Endometrial microvascular endothelial cells (primary cell): ENCODE data around the gene CST6. TPM values are rescaled to one million over a fixed set of nuclear protein-coding genes. Genes with fewer than 3 reads are reported as not detected.

Experiments
- total RNA-seq: library from RNA; depleted of rRNA; stranded (reverse); fragments of >200 nt; gene quantifications from one replicate; pipeline ENCODE4 v1.2.3, GENCODE V29; 2015; ENCODE audit errors: inconsistent ontology term

CST6 gene
- total RNA-seq, 1 donor from 2014 or later, result not detected

Other genes with a start within 250 kb of the CST6 start
- 8.5 TPM for gene AP5B1, start 231.0 kb upstream of the CST6 start, total RNA-seq
- gene OVOL1, start 224.9 kb upstream of the CST6 start, total RNA-seq, result not detected
- not detected for gene SNX32, start 178.0 kb upstream of the CST6 start, total RNA-seq
- gene CFL1, start 153.8 kb upstream of the CST6 start, total RNA-seq, result 2,359 TPM
- 50.1 TPM for gene MUS81, start 151.6 kb upstream of the CST6 start, total RNA-seq
- gene EFEMP2, start 139.2 kb upstream of the CST6 start, total RNA-seq, result 81.8 TPM
- not detected for gene CTSW, start 132.2 kb upstream of the CST6 start, total RNA-seq
- gene FIBP, start 123.5 kb upstream of the CST6 start, total RNA-seq, result 154 TPM
- 133 TPM for gene CCDC85B, start 121.3 kb upstream of the CST6 start, total RNA-seq
- gene FOSL1, start 111.6 kb upstream of the CST6 start, total RNA-seq, result 81.7 TPM
- 9.8 TPM for gene C11orf68, start 92.9 kb upstream of the CST6 start, total RNA-seq
- 151 TPM for gene DRAP1, start 92.6 kb upstream of the CST6 start, total RNA-seq
- gene TSGA10IP, start 66.5 kb upstream of the CST6 start, total RNA-seq, result not detected
- 34.7 TPM for gene SART1, start 50.3 kb upstream of the CST6 start, total RNA-seq
- gene EIF1AD, start 9.9 kb upstream of the CST6 start, total RNA-seq, result 36.8 TPM
- 118 TPM for gene BANF1, start 9.5 kb upstream of the CST6 start, total RNA-seq
- gene CATSPER1, start 14.5 kb downstream of the CST6 start, total RNA-seq, result under 0.01 TPM
- not detected for gene GAL3ST3, start 37.2 kb downstream of the CST6 start, total RNA-seq
- 134 TPM for gene SF3B2, start 40.4 kb downstream of the CST6 start, total RNA-seq
- 17.7 TPM for gene PACS1, start 58.3 kb downstream of the CST6 start, total RNA-seq
- 21.6 TPM for gene KLC2, start 245.7 kb downstream of the CST6 start, total RNA-seq